ENCODE results near the gene MYZAP. TPM values are rescaled to one million over a fixed set of nuclear protein-coding genes. Genes with fewer than 3 reads are reported as not detected.

MYZAP gene
- polyA plus RNA-seq, 2 of the 4 experiments (the other 2 are of a cell fraction), result 1.2 to 2.4 TPM

GRCh38 chr15:57651445-57651844 lies 59.7 kb downstream of the MYZAP start:
- TF ChIP-seq HEYL (CRISPR knock-in tag; IDR thresholded peaks at IDR 0.05) (no peak), HOXB13 (CRISPR knock-in tag; IDR thresholded peaks at IDR 0.05; ENCODE audit: low read depth) (no peak), PHF8 (IDR thresholded peaks at IDR 0.05; ENCODE audit: borderline replicate concordance, low read depth) (no peak), EHMT2 (IDR thresholded peaks at IDR 0.05; ENCODE audit: low read depth) (no peak), RNF2 (IDR thresholded peaks at IDR 0.05; ENCODE audit: borderline replicate concordance, low read depth) (no peak), HOXA7 (CRISPR knock-in tag; IDR thresholded peaks at IDR 0.05) (no peak), KDM5A (IDR thresholded peaks at IDR 0.05) (no peak), ATOH8 (CRISPR knock-in tag; IDR thresholded peaks at IDR 0.05; ENCODE audit: low read depth) (no peak), CBX8 (IDR thresholded peaks at IDR 0.05) (no peak), MAX (IDR thresholded peaks at IDR 0.05) (no peak), HES2 (IDR thresholded peaks at IDR 0.05) (no peak), RARB (CRISPR knock-in tag; IDR thresholded peaks at IDR 0.05) (no peak)
- CTCF ChIA-PET, result interaction anchor here (0.8 to 2.6 kb wide), 5 partner anchors 12 to 209 kb away, joined by 3 to 15 read pairs (median 8); no protein-coding TSS in a partner anchor
- no peak for DNase-seq (ENCODE audit: low read depth in 1 of 2, low spot score in 1 of 2)
- Histone ChIP-seq H3K9me3 (no peaks in the 10 kb centered on the region), H3K4me1 (no peaks in the 10 kb centered on the region), H3K27ac (no peak overlapping the region), H3K4me3 (no peak overlapping the region), H3K4me2 (no peak overlapping the region)
- no peak for FAIRE-seq
- POLR2A ChIA-PET, result no interaction called here
- 39% methylated on average over 3 of the region's 3 CpGs for WGBS (ENCODE audit: missing lambda C conversion rate)
- ATAC-seq, result 0 out of 6 replicates have a peak, but pooled peaks of 1 of the 2 experiments have one; percentile 27

GRCh38 chr15:57652481-57652880 lies 60.8 kb downstream of the MYZAP start:
- H3K4me2 ChIP-seq, result no peak overlapping the region
- CTCF ChIA-PET, result interaction anchor here (0.8 to 4.1 kb wide), 6 partner anchors 10 to 209 kb away, joined by 3 to 18 read pairs (median 6); no protein-coding TSS in a partner anchor
- no peak overlapping the region for H3K27ac ChIP-seq
- H3K4me3 ChIP-seq, result no peak overlapping the region
- FAIRE-seq (no peak), DNase-seq (ENCODE audit: low read depth in 1 of 2, low spot score in 1 of 2) (no peak), ATAC-seq (no peak)
- no peaks in the 10 kb centered on the region for H3K9me3 ChIP-seq
- TF ChIP-seq PBX3 (IDR thresholded peaks at IDR 0.05), result no peak
- TF ChIP-seq CTCF (IDR thresholded peaks at IDR 0.05), result no peak
- TF ChIP-seq ELK1 (IDR thresholded peaks at IDR 0.05; ENCODE audit: low read depth, low read length), result no peak
- TF ChIP-seq MYC (IDR thresholded peaks at IDR 0.05; ENCODE audit: borderline replicate concordance, low read length), result no peak
- no peak for TF ChIP-seq TP53 (CRISPR knock-in tag; IDR thresholded peaks at IDR 0.05)
- no peak for TF ChIP-seq HEYL (CRISPR knock-in tag; IDR thresholded peaks at IDR 0.05)
- TF ChIP-seq NR3C1 (IDR thresholded peaks at IDR 0.05), result no peak
- no peak for TF ChIP-seq HOXA7 (CRISPR knock-in tag; IDR thresholded peaks at IDR 0.05)
- no peak for TF ChIP-seq PHF8 (IDR thresholded peaks at IDR 0.05; ENCODE audit: borderline replicate concordance, low read depth)
- TF ChIP-seq REST (IDR thresholded peaks at IDR 0.05), result no peak
- no peak for TF ChIP-seq NFE2L2 (conservative IDR thresholded peaks at IDR 0.05; ENCODE audit: low read length)
- TF ChIP-seq CEBPB (IDR thresholded peaks at IDR 0.05), result no peak
- TF ChIP-seq USF2 (IDR thresholded peaks at IDR 0.05), result no peak
- no peak for TF ChIP-seq EHMT2 (IDR thresholded peaks at IDR 0.05; ENCODE audit: low read depth)
- TF ChIP-seq HES2 (IDR thresholded peaks at IDR 0.05), result no peak
- WGBS (ENCODE audit: missing lambda C conversion rate), result 68% methylated on average over 4 of the region's 4 CpGs
- H3K4me1 ChIP-seq, result no peaks in the 10 kb centered on the region
- POLR2A ChIA-PET, result no interaction called here
